Endothelial cell of coronary artery (primary cell): Measurements from ENCODE around the gene PTPN14. TPM values are rescaled to one million over a fixed set of nuclear protein-coding genes. Genes with fewer than 3 reads are reported as not detected.

Experiments
- total RNA-seq: library from RNA; depleted of rRNA; stranded (reverse); fragments of >200 nt; gene quantifications from 2 replicates; pipeline ENCODE4 v1.2.3, GENCODE V29; 2014

PTPN14 gene
- total RNA-seq, result 70.3 and 75.4 TPM in 2 replicates

GRCh38 chr1:214551436-214552173 is at the start of gene PTPN14:
Gene PTPN14, minus strand, starts transcription at chr1:214551602. Its CDS starts 86,799 bp downstream, at chr1:214464803.

Other genes starting within 250 kb of the PTPN14 start
- 15.2 and 46.5 TPM in 2 replicates for gene CENPF, start 51.6 kb upstream of the PTPN14 start, total RNA-seq